Measurements from ENCODE around the gene CPSF4.
"Not testable (repeated sequence)": the region's sequence is repeated elsewhere in the genome, so short reads cannot be mapped to it uniquely, and the experiment has no call there.

CPSF4 gene

DNA sequence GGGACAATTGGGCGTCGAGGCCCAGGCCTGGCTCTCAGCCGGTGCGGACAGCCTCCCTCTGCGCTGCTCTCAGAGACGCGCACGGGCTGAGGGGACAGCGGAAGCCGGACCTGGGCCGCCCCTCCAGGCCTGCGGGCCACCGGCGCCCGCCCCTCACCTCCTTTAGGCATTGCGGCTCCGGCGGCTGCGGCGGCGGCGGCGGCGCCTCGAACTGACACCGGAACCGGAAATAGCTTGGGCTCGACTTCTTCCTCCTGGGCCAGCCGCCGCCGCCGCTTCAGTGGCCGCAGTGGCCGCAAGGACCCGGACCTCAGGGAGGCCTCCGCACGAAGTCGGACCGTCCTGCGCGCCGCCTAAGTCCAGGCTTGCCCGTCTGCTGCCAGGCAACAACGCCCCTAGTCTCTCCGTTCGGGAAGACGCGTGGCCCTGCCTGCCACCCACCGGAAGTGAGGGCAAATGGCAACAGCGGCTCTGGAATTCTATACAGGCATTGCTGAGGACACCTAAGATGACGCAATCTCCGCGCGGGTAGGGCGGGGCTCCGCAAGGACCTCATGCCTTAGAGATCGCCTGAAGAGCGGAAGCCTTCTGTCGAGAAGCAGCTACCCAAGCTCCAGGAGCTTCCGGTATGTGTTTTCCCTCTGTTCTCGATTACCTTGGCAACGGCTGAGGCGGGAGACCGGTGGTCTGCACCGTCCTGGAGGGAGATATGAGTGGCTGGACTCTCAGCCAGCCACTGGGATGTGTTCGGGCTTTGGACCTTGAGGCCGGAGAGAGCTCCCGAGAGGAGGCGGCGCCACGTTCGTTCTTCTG is 30.2 kb upstream of the CPSF4 start, which contains the start of the genes BUD31 and PDAP1:
Gene BUD31, plus strand, starts transcription at position 591 of the 813 bp plus-strand sequence. CDS start 2,124 bp downstream, outside the sequence.
Gene PDAP1, minus strand, starts transcription at position 219 of the 813 bp plus-strand sequence. Its CDS starts 49 bp downstream, at position 170.
- peak; percentile 94 for DNase-seq

DNA sequence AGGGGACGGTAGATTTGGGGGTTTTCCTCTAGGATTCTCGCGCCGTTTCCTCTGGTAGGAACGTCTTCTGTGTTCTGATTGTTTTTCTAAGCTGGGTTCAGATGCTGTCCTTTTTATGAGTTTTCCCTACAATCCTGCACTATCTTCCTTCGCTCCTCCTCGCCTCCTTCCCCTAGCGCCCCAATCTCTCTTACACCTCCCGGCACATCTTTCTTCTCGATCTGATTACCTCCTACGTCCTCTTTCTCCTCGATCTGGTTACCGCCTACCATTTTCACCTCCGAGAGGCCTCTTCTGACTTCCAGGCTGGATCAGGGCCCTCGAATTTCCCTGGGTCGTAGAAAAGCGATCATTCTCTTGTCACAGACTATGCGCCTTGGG is 29.6 kb upstream of the CPSF4 start:
- DNase-seq = peak; percentile 10

DNA sequence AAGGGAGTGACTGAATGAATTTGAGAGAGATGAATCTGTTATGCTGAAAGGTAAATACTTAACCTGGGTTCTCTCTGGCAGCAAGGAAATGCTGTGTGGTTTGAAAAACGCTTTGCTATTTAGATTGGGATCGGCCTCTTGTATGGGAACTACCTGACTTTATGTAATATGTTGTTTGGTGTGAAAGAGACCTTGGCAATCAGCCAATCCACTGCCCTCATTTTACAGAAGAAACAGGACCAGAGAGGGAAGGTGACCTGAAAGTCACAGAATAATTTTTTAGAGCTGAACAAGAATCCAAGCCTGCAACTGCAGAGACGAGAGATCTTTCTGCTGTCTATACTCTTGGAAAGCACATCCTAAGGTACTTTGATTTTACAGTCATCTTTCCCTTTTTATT is 28.9 kb upstream of the CPSF4 start:
- DNase-seq = no peak

DNA sequence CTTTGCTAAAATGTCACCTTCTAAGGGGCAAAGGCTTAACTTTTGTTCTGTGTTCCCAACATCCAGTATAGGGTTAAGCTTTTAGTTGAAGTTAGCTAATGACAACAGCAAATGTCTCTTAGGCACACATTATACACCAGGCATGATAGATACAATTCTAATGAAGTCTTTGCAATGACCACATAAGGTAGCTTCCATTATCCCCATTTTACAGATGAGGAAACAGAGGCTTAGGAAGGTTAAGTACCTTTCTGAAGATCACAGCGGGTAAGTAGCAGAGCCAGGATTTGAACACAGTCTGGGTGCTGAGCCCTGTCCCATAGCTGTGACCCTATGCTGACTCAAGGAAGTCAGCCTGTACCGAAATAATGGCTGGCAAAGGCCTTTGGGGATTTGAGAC is 28.1 kb upstream of the CPSF4 start:
- DNase-seq = no peak

DNA sequence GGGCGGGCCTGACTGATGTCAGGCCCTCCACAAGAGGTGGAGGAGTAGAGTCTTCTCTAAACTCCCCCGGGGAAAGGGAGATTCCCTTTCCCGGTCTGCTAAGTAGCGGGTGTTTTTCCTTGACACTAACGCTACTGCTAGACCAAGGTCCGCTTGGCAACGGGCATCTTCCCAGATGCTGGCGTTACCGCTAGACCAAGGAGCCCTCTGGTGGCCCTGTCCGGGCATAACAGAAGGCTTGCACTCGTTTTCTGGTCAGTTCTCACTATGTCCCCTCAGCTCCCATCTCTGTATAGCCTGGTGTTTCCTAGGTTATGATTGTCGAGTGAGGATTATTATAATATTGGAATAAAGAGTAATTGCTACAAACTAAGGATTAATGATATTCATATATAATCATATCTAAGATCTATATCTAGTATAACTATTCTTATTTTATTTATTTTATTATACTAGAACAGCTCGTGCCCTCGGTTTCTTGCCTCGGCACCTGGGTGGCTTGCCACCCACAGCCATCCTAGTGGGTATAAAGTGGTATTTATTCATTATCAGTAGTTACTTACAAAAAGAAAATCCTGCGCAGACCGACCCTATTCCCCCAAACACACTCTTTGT is 23.1 kb upstream of the CPSF4 start:
- peak; percentile 39 for DNase-seq

DNA sequence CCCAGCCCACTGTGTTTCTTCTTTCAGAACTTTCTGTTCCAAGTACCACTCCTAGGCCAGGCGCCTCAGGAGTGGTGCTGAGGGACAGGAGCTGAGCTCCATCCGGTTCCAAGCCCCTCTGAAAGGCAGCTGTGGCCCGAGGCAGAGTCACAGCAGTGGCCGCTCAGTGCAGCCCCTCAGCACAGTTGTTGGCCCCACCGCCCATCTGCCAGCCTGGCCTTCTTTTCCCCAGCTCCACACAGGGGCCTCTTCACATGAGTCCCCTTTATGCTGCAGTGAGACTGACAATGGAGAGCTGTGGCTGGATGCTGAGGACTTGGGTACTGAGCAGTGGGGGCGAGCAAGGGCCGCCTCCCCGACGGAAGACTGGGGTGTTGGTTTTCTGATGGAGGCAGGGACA is 20.5 kb upstream of the CPSF4 start:
- no peak for DNase-seq

DNA sequence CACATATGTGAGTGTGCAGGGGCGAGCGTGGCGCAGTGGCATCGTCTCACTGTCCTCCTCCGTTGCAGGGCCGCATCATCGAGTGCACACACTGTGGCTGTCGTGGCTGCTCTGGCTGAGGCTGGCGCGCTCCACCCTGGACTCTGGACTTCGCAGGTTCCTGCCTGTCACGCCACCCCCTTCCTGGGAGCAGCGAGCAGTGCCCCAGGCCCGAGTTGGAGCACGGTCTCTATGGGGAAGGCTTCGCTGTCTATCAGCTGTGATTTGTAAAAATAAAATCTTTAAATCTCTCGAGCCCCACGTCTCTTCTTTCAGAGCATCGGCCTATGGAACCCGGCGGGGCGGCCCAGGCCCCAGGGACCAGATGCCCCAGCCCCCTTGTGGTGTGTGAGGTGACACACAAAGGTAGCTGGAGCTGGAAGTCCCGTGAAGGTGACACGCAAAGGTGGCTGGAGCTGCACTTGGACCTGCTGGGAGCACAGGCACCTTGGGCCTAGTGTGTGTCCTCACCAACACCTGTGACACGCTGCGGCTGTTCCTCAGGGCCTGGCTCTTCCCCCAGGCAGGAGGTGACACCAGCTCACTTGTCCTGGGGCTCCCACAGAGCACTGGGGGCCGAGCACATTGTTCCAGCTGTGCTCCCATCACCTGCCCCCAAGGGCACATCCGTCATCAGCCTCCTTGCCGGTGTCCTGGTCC is 19.3 kb upstream of the CPSF4 start:
- no peak for DNase-seq

DNA sequence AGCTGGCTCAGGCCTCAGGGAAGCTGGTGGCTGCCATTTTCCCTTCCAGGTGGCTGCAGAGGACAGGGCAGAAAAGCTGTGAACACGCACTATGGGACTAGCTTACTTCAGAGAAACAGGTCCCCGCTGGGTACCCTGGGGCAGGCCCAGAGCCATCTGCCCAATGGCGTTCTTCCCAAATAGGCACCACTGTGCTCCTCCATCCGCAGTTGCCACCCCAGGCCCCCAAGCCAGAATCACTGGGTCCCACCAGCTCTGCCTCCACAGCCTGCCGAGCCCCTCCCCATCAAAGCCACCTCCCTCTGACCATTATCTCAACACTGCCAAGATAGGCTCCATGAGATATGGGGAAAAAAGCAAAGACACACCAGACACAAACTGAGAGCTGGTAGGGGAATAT is 18.5 kb upstream of the CPSF4 start:
- no peak for DNase-seq

DNA sequence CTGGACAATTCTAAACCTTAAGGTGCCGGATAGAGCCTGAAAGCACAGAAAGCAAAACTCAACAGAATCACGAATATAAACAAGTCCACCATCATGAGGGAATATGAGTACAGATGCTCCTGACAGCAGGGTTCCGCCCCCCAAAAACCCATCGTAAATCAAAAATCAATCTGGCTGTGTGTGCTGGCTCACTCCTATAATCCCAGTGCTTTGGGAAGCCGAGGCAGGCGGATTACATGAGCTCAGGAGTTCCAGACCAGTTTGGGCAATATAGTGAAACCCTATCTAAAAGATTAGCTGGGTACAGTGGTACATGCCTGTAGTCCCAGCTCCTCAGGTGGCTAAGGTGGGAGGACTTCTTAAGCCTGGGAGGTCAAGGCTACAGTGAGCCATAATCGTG is 17.8 kb upstream of the CPSF4 start:
- DNase-seq = no peak

DNA sequence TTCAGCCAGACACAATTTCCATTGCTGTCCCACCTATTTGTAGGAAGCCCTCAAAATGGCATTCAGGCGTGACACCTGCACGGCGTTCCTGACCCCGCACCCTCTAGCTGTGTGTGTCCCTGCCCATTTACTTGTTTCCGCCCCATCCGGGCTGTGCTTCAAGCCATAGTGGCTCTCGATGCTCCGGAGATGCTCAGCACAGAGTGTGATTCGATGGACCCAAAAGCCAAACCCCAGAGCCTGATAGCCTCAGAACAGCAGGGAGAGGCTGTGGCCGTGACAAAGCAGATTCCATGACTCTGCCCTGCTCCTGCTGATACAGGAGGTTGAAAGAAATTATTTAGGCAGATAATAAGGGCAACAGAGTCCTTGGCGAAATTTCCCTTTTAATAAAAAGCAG is 16.6 kb upstream of the CPSF4 start:
- DNase-seq = no peak

DNA sequence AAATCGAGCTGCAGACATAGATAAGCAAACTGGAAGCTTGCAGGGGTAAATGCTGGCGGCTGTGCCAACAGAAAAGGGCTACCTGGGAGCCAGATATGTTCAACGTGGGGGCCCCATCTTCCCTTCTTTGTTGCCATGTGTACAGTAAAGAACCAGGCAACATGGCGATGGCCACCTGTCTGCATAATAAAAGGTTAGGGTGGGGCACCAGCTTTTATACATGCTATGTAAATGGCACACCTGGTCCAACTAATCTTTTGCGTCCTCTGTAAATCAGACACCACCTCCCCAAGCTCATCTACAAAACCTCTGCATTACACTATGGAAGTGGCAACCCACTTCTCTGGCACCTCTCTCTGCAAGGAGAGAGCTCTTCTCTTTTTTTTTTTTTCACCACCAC is 16.1 kb upstream of the CPSF4 start:
- no peak for DNase-seq

DNA sequence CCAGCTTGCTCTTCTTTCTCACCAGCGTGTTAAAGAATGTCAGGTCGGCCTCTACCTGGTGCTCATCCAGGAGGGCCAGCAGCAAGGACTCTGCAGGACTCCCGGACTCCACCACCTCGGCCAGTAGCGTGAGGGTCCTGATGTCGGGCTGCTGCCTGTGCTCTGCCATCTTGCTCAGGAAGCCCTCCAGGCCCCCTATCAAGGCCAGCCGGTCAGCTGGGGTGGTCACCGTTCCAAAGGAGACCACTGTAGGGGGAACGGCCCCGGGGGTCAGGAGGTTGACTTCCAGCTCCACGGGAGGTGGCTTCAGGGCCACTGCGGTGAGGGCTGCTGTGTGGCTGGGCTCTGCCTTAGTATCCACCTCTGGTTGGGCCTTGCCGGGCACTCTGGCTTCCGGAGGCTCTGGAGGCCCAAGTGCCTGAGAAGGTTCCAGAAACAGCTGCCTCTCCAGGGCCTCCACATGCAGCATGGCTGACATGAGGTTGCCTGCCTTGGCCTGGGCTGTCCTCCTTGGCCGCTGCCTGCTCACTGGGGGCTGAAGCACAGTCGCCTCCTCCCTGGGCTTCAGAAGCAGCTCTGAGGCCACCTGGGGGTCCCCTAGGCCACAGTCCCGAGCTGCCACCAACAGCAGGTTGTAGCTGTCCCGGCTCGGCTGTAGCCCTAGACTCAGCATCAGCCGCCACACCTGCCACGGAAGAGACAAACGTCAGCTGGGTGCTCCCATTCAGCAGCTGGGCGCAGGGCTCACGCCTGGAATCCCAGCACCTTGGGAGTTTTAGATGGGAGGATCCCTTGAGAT is 13.6 kb upstream of the CPSF4 start:
- no peak for DNase-seq

DNA sequence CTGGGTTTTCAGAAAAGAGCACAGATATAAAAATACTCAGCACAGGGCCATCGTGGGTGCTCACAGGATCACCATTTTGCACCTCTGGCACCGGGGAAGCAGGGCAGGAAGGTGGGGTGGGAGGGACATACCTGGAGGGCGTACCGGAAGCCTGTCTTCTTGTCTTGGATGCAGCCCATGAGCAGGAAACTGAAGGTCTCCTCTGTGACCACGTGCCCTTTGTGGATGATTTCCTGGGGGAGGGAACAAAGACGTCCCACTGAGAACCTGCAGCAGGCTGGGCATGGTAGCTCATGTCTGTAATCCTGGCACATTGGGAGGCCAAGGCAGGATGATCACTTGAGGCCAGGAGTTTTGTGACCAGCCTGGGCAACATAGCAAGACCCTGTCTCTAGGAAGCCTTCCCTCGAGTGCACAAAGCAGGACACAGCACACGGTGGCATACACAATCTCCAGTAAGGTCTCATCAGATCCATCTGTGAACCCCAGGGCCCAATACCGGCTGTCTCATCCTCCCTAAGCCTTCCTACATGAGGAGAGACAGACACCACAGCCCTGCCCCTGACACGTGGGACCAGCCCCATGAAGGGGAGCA is 9.7 kb upstream of the CPSF4 start:
- DNase-seq = no peak

DNA sequence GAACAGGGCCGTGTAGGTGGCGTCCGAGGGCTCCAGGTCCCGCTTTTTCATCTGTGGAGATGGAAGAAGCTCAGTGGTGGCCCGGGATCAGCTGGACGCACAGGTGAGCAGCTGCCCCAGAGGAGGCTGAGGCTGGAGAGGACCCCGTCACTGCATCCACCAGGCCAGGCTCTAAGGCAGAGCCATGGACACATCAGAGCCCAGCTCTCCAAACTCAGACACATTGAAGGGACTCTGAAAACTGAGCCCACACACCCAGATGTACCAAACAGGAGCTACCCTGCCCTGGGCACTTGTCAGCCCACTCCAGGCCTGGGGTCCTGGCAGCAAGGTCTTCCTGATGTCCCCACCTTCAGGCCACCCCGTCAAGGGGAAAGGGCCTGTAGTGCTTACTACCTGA is 9.0 kb upstream of the CPSF4 start:
- DNase-seq = no peak

DNA sequence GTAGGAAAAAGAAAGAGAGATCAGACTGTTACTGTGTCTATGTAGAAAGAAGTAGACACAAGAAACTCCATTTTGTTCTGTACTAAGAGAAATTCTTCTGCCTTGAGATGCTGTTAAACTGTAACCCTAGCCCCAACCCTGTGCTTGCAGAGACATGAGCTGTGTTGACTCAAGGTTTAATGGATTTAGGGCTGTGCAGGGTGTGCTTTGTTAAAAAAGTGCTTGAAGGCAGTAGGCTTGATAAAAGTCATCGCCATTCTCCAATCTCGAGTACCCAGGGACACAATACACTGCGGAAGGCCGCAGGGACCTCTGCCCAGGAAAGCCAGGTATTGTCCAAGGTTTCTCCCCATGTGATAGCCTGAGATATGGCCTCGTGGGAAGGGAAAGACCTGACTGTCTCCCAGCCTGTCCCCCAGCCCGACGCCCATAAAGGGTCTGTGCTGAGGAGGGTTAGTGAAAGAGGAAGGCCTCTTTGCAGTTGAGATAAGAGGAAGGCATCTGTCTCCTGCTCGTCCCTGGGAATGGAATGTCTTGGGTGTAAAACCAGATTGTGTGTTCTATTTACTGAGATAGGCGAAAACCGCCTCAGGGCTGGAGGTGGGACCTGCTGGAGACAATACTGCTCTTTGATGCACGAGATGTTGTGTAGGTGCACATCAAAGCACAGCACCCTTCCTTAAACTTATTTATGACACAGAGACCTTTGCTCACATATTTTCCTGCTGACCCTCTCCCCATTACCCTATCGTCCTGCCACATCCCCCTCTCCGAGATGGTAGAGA is 6.8 kb upstream of the CPSF4 start:
- not testable (repeated sequence) for DNase-seq

DNA sequence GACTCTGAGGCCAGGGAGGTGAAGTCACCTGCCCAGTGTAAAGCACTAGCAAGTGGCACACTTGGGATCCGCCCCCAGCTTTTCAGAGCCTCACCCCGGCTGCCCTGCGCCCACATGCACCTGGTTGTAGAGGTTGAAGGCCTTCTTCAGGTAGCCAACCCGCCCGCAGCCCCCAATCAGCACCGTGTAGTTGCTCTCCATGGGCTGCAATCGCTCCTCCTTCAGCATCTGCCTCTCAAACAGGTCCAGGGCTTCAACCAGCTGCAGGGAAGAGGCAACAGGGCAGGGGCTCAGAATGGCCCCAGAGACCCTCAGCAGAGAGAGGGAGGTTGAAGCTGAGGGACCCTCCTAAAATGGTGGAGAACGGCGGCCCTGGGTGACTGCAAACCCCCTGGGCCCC is 5.6 kb upstream of the CPSF4 start:
- no peak for DNase-seq

DNA sequence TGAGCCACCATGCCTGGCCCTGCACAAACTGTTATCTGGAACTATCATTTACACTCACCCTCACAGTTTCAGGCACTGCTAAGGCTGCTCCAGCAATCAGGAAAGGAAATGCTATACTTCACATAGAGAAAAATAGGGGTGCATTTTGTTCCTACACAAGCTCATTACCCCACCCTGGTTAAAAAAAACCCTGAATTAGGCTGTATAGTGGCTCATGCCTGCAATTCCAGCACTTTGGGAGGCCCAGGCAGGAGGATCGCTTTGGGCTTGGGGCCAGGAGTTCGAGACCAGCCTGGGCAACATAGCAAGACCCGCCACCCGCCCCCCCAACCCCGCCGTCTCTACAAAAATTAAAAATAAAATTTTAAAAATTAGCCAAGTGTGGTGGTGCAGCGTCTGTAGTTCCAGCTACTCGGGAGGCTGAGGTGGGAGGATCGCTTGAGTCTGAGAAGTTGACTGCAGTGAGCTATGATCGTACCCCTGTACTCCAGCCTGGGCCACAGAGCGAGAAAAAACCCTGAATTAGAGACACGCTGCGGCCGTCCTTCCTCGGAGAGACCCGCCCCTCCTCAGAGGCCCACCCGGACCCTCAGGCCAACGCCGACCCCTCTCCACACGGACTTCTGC is 684 bp upstream of the CPSF4 start:
- DNase-seq = no peak

DNA sequence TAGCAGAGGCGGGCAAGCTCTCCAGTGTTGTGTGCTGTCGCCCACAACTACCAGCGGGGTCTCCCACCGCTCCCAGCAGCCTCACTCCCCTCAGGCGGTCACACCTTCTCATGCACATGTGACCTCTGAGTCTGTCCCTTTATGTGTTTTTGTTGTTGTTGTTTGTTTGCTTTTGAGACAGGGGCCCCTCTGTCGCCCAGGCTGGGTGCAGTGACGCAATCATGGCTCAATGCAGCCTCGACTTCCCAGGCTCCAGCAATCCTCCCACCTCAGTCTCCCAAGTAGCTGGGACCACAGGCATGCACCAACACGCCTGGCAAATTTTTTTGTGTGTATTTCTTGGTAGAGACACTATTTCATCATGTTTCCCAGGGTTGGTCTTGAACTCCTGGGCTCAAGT is 1.5 kb downstream of the CPSF4 start:
- DNase-seq = no peak

DNA sequence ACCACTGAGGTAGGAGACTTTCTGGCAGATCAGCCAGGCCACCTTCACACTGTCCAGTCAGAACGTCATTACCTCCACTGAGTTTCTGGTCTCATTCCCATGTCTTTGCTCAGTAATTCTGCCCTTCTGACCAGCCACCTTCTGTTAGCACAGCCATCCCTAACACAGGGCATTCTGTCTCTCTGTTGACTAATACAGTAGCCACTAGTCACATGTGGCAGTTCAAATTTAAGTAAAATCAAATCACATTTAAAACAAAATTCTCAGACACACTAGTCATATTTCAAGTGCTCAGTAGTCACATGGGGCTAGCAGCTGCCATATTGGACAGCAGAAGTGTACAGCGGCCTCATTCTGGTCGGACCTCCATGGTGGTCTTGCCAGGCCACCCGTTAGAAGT is 7.4 kb downstream of the CPSF4 start:
- no peak for DNase-seq

DNA sequence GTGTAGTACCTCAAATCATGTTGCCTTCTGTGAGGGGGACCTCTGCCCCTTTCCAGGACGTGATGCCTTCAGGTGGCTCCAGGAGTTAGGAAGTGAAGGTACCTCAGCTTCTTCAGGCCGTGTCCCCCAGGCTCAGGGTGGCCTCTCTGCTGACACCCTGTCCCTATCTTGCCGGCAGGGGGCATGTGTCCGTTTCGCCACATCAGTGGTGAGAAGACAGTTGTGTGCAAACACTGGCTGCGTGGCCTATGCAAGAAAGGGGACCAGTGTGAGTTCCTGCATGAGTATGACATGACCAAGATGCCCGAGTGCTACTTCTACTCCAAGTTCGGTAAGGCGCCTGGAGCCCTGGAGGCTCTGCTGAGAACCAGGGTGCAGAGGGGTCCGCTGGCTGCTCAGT is 9.2 kb downstream of the CPSF4 start:
- DNase-seq = no peak

DNA sequence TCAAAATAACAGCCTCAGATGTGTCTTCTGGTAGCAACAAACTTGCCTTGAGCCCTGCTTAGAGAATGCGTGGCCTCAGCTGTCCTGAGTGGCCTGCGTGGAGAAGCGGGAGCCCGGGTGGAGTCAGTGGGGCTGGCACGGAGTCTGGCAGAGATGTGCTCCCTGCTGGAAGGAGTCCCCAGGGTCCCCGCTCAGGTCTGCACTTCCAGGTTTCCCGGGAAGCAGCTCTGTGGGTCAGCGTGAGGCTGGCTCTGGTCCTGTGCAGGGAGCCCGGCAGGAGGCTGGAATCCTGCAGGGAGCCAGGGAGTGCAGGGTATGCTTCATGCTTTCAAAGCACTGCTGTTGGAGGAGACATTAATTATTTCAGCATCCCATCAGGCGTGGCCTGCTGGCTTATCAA is 10.1 kb downstream of the CPSF4 start:
- no peak for DNase-seq

Data from activated naive CD4-positive, alpha-beta T cell treated with Interleukin-2 at 50 U/mL for 16 hours (primary cell).